GM18519 (cell line): ENCODE data around the gene KDM7A.
"Not testable (repeated sequence)": the region's sequence is repeated elsewhere in the genome, so short reads cannot be mapped to it uniquely, and the experiment has no call there.

ENCODE experiments used
- ATAC-seq: cut with Tn5 transposase; IDR thresholded peaks from one replicate; pipeline ENCODE4 v1.9.1; 2021; ENCODE audit warnings: mild to moderate bottlenecking, moderate library complexity; ENCODE audit not compliant: unreplicated experiment, low FRiP score

The KDM7A gene

GRCh38 chr7:140201393-140201792 lies 24.6 kb upstream of the KDM7A start:
- no peak for ATAC-seq

GRCh38 chr7:140200061-140200989 lies 23.5 kb upstream of the KDM7A start:
- ATAC-seq, result no peak

- ATAC-seq, result no peak
Measured at GRCh38 chr7:140197938-140198337, 21.2 kb upstream of the KDM7A start.

- ATAC-seq, result no peak
Measured at GRCh38 chr7:140197218-140197890, 20.6 kb upstream of the KDM7A start.

GRCh38 chr7:140196361-140197217 lies 19.8 kb upstream of the KDM7A start:
- no peak for ATAC-seq

- no peak for ATAC-seq
Measured at GRCh38 chr7:140195859-140196258, 19.1 kb upstream of the KDM7A start.

DNA sequence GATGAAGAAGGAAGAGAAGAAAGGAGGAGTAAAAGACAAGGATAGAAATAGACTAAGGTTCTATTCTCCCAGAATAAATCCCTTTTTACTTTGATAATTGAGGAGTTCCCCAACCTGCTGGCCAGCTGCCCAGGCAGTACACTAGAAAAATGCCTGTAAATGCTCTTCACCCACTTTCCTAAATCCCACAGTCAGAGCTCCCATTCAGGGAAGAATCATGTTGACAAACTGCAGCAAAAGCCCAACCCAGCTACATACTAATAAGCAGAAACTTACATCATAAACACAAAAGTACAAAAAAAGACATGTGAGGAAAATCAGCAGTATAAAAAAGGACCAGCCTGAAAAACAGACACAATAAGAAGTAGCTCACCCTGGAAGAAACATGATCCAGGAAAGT lies 15.8 kb upstream of the KDM7A start:
- no peak for ATAC-seq

GRCh38 chr7:140192176-140192575 lies 15.4 kb upstream of the KDM7A start:
- no peak for ATAC-seq

- ATAC-seq, result no peak
Measured at GRCh38 chr7:140190588-140190987, 13.8 kb upstream of the KDM7A start.

DNA sequence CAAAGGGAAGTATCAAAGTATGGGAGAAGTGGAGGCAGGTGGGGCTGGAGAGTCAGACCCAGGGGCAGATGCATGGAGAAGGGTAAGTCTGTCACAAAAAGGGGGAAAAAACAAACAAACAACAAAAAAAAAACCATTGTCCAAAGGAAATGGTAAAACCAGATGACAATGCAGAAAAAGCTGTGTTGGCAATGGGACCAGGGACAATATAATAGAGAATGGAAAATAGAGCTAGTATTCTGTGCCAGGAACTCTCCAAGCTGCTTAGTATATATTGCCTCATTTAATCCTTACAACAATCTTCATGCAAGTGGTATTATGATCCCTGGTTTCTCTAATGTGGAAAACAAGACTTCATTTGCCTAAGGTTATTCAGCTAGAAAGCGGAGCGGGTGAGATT lies 13.1 kb upstream of the KDM7A start:
- ATAC-seq, result no peak

GRCh38 chr7:140182917-140183316 lies 6.1 kb upstream of the KDM7A start:
- no peak for ATAC-seq

DNA sequence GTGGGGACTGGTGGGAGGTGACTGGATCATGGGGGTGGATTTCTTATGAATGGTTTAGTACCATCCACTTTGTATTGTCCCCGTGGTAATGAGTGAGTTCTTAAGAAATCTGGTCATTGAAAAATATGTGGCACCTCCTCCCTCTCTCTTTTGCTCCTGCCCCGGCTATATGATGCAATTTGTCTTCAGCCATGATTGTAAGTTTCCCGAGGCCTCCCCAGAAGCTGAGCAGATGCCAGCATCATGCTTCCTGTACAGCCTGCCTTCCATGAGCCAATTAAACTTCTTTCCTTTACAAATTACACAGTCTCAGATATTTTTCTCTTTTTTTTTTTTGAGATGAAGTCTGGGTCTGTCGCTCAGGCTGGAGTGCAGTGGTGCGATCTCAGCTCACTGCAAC lies 2.6 kb upstream of the KDM7A start:
- no peak for ATAC-seq

- no peak for ATAC-seq
Measured at GRCh38 chr7:140176122-140176701, 571 bp downstream of the KDM7A start.

- peak; percentile 40 for ATAC-seq
Measured at GRCh38 chr7:140175221-140176121, 1.3 kb downstream of the KDM7A start.

DNA sequence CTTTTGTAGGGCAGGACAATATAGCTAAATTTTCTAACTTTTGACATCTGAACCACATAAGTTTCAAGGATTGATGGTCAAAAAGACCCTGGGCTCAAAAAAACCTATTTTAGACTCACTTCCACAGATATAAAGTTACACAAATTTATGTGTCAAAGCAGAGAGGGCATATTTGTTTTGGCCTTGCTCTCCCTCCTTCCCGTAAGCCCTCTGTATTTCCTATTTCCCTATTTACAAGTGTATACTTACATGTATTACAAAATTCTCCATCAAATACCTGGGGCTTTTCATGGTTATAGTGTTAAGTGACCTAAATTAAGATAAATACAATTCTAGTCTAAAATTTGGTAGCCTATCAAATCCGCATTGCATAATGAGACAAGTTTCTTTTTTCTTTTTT lies 2.6 kb downstream of the KDM7A start:
- no peak for ATAC-seq

DNA sequence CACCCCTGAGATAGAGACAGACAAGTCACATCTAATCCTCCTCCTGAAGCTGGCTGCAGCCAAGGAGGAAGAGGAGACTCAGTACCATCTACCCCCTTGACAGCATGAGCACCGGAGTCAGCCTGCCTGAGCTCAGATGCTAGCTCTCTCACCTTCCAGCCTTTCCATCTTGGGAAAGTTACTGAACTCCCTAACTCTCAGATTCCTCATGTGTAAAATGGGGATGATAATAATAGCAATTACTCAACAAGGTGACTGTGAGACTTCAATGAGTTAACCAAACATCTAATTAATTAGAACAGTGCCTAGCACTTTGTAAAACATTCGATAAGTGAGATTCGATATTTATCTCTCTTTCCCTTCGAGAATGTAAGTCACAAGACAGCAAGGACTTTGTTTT lies 6.4 kb downstream of the KDM7A start:
- ATAC-seq, result no peak

DNA sequence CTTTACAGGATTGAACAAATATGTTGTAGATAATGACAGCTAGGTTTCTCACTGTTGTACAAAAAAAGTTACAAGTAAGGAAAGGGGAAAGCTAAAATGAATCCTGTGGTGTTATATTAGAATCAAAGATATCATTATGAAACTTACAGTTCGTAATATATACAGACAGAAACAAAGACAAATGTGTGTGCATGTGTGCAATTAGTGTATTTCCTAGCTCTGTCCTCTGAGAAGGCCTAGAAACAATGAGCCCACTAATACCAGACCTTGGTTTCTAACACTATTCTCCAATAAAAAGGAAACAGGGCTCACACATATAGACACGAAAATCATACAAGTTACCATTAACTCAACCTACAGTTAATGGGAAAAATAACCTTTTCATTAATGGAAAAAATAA lies 8.0 kb downstream of the KDM7A start:
- ATAC-seq, result no peak

- ATAC-seq, result no peak
Measured at GRCh38 chr7:140165422-140165821, 11.4 kb downstream of the KDM7A start.

- not testable (repeated sequence) for ATAC-seq
Measured at GRCh38 chr7:140162081-140162480, 14.7 kb downstream of the KDM7A start.

GRCh38 chr7:140161047-140161446 lies 15.7 kb downstream of the KDM7A start:
- ATAC-seq, result no peak
